T-helper 2 cell treated with Interferon-gamma antibody and Interleukin-4, amounts not matched to agents 100 ng/mL and 5 ng/mL, for 36 hours (primary cell): Measurements from ENCODE around the gene STPG1. TPM values are rescaled to one million over a fixed set of nuclear protein-coding genes. Genes with fewer than 3 reads are reported as not detected.

ENCODE experiments used
- intact Hi-C: fragments of 100-400 bp; cut with micrococcal nuclease; formaldehyde crosslinking; loops from one replicate; pipeline ENCODE4 v1.15.1; 2023
- total RNA-seq: library from RNA; stranded (reverse); gene quantifications from 2 replicates; pipeline ENCODE4 v1.2.3, GENCODE V29; 2022

Gene STPG1
- total RNA-seq, 1 donor from 2014 or later: 7.1 TPM

GRCh38 chr1:24426744-24427544, 13.4 kb upstream of the STPG1 start:
- intact Hi-C loops: no loop called here

GRCh38 chr1:24425922-24426321, 12.3 kb upstream of the STPG1 start:
- intact Hi-C loops: no loop called here

GRCh38 chr1:24425441-24425840, 11.9 kb upstream of the STPG1 start:
- intact Hi-C loops: no loop called here

GRCh38 chr1:24424990-24425389, 11.4 kb upstream of the STPG1 start:
- intact Hi-C loops: no loop called here

- intact Hi-C loops: no loop called here
These were observed 10.6 kb upstream of the STPG1 start for GRCh38 chr1:24424207-24424606.

GRCh38 chr1:24421502-24421901, 7.9 kb upstream of the STPG1 start:
- intact Hi-C loops: no loop called here

GRCh38 chr1:24420547-24420946, 7.0 kb upstream of the STPG1 start:
- intact Hi-C loops: no loop called here

GRCh38 chr1:24418898-24419628, 5.5 kb upstream of the STPG1 start:
- intact Hi-C loops: loop anchor here (5.0 kb wide), 1 partner anchor 63 kb away; no protein-coding TSS in a partner anchor

- intact Hi-C loops: loop anchor here (2.0 to 5.0 kb wide), 2 partner anchors 65 to 117 kb away; no protein-coding TSS in a partner anchor
These were observed 4.1 kb upstream of the STPG1 start for GRCh38 chr1:24417681-24418080.

- intact Hi-C loops: loop anchor here (2.0 to 5.0 kb wide), 2 partner anchors 65 to 118 kb away; no protein-coding TSS in a partner anchor
These were observed 3.2 kb upstream of the STPG1 start for GRCh38 chr1:24416666-24417391.

- intact Hi-C loops: loop anchor here (1.0 to 5.0 kb wide), 8 partner anchors 25 to 436 kb away; partner anchors contain the start of genes RCAN3, SRRM1 and SRSF10
These were observed 2.5 kb upstream of the STPG1 start for GRCh38 chr1:24415910-24416665.

GRCh38 chr1:24415334-24415909, 1.8 kb upstream of the STPG1 start, which contains the start of gene NIPAL3:
TSS of gene NIPAL3 (plus strand) at chr1:24415802. CDS start at chr1:24419548, 3,746 bp downstream.
- intact Hi-C loops: loop anchor here (1.0 to 5.0 kb wide), 7 partner anchors 24 to 435 kb away; partner anchors contain the start of genes RCAN3, SRRM1 and SRSF10

GRCh38 chr1:24414775-24415333, 1.3 kb upstream of the STPG1 start:
- intact Hi-C loops: loop anchor here (1.0 to 5.0 kb wide), 7 partner anchors 24 to 435 kb away; partner anchors contain the start of genes RCAN3, SRRM1 and SRSF10

GRCh38 chr1:24412408-24412807, 1.2 kb downstream of the STPG1 start:
- intact Hi-C loops: no loop called here

- intact Hi-C loops: no loop called here
These were observed 1.6 kb downstream of the STPG1 start for GRCh38 chr1:24411963-24412362.

- intact Hi-C loops: no loop called here
These were observed 2.8 kb downstream of the STPG1 start for GRCh38 chr1:24410750-24411149.

GRCh38 chr1:24409535-24409934, 4.0 kb downstream of the STPG1 start:
- intact Hi-C loops: no loop called here

- intact Hi-C loops: no loop called here
These were observed 6.8 kb downstream of the STPG1 start for GRCh38 chr1:24406788-24407187.

GRCh38 chr1:24403806-24404205, 9.8 kb downstream of the STPG1 start:
- intact Hi-C loops: no loop called here

- intact Hi-C loops: no loop called here
These were observed 13.5 kb downstream of the STPG1 start for GRCh38 chr1:24400065-24400464.
